Activated CD4-positive, alpha-beta T cell treated with anti-CD3 and anti-CD28 coated beads, Interleukin-2, amount 50 U/mL, for 1 hour (primary cell): ENCODE results near the gene SHC3.

Source experiments
- DNase-seq: peaks from one replicate; pipeline ENCODE4 v3.0.0-alpha.2; 2020

The SHC3 gene

GRCh38 chr9:88996921-88997235, 181.7 kb downstream of the SHC3 start:
- no peak for DNase-seq

GRCh38 chr9:88996046-88996920, 182.3 kb downstream of the SHC3 start:
- DNase-seq: no peak

GRCh38 chr9:88995627-88996026, 183.0 kb downstream of the SHC3 start:
- DNase-seq: no peak

GRCh38 chr9:88995200-88995577, 183.4 kb downstream of the SHC3 start:
- no peak for DNase-seq

GRCh38 chr9:88994469-88995199, 184.0 kb downstream of the SHC3 start:
- no peak for DNase-seq

GRCh38 chr9:88993871-88994460, 184.7 kb downstream of the SHC3 start:
- no peak for DNase-seq

- DNase-seq: no peak
These were observed 185.3 kb downstream of the SHC3 start for GRCh38 chr9:88993327-88993726.

GRCh38 chr9:88992556-88992955, 186.1 kb downstream of the SHC3 start:
- no peak for DNase-seq

GRCh38 chr9:88991066-88992034, 187.3 kb downstream of the SHC3 start, which contains the start of gene S1PR3:
S1PR3 (plus strand) TSS chr9:88991468; CDS start chr9:89001201, 9,733 bp downstream.
- no peak for DNase-seq

- DNase-seq: no peak
These were observed 187.9 kb downstream of the SHC3 start for GRCh38 chr9:88990729-88991065.

- DNase-seq: no peak
These were observed 188.4 kb downstream of the SHC3 start for GRCh38 chr9:88990041-88990728.

GRCh38 chr9:88988796-88989641, 189.6 kb downstream of the SHC3 start:
- no peak for DNase-seq

- no peak for DNase-seq
These were observed 191.0 kb downstream of the SHC3 start for GRCh38 chr9:88987661-88988060.

- no peak for DNase-seq
These were observed 191.8 kb downstream of the SHC3 start for GRCh38 chr9:88986776-88987175.

- no peak for DNase-seq
These were observed 193.0 kb downstream of the SHC3 start for GRCh38 chr9:88985616-88986015.

GRCh38 chr9:88984543-88984883, 194.1 kb downstream of the SHC3 start:
- DNase-seq: no peak

GRCh38 chr9:88983865-88984542, 194.6 kb downstream of the SHC3 start:
- no peak for DNase-seq

- no peak for DNase-seq
These were observed 197.8 kb downstream of the SHC3 start for GRCh38 chr9:88980740-88981203.

- no peak for DNase-seq
These were observed 198.8 kb downstream of the SHC3 start for GRCh38 chr9:88979791-88980190.

GRCh38 chr9:88979021-88979420, 199.6 kb downstream of the SHC3 start:
- DNase-seq: no peak

- no peak for DNase-seq
These were observed 200.6 kb downstream of the SHC3 start for GRCh38 chr9:88978034-88978433.
